ENCODE data around the gene KCTD1. TPM values are rescaled to one million over a fixed set of nuclear protein-coding genes. Genes with fewer than 3 reads are reported as not detected.

KCTD1 gene
- total and polyA plus RNA-seq, 9 donors: 10.7 to 31.1 (median 22.5) TPM

- intact Hi-C loops (cut with DNase I): no loop called here
- WGBS, 3 donors: 93 to 98% (median 95%) methylated on average over 4 of the region's 4 CpGs
- H3K4me1 ChIP-seq (ENCODE audit: insufficient read depth): no peaks in the 10 kb centered on the region
Measured at GRCh38 chr18:26418225-26418624, 130.1 kb downstream of the KCTD1 start.

DNA sequence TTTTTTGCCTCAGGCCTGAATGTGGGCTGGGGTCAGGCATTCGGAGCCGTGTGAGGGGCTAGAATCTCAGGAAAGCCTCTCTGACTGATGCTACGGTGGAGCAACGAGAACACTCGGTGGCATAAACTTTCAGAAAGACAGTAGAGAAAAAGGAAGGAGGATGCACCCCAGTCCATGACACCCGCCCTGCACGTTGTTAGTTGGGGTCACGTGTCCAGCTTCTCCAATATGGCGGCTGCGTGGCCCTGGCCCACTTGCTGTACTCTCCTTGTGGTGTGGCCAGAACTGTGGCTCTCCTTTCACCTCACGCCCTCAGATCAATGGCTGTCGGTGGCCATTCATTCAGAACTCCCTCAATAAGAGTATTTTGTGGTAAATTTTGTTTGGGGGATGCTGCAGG, 131.2 kb downstream of the KCTD1 start:
- intact Hi-C loops (cut with DNase I): no loop called here

More at GRCh38 chr18:26418225-26418624, 130.1 kb downstream of the KCTD1 start:
- no peaks in the 10 kb centered on the region for H3K9me3 ChIP-seq
- no peak overlapping the region for H3K4me3 ChIP-seq
- no peaks in the 10 kb centered on the region for H3K27me3 ChIP-seq
- no peak for TF ChIP-seq POLR2A (IDR thresholded peaks at IDR 0.05)
- no peak for TF ChIP-seq CTCF (IDR thresholded peaks at IDR 0.05)
- no peak for TF ChIP-seq EP300 (IDR thresholded peaks at IDR 0.05)
- no peaks in the 10 kb centered on the region for H3K36me3 ChIP-seq
- DNase-seq: no peak
- H3K27ac ChIP-seq: no peak overlapping the region

GRCh38 chr18:26416652-26417150, 131.7 kb downstream of the KCTD1 start:
- 92 to 97% (median 95%) methylated on average over 8 of the region's 8 CpGs for WGBS, 3 donors

More for the DNA sequence above, 131.2 kb downstream of the KCTD1 start:
- no peak overlapping the region for H3K4me3 ChIP-seq
- no peak overlapping the region for H3K27ac ChIP-seq
- H3K36me3 ChIP-seq: no peaks in the 10 kb centered on the region
- 94 to 96% (median 96%) methylated on average over 12 of the region's 12 CpGs for WGBS, 3 donors
- DNase-seq: no peak
- no peaks in the 10 kb centered on the region for H3K27me3 ChIP-seq
- H3K9me3 ChIP-seq: no peaks in the 10 kb centered on the region
- H3K4me1 ChIP-seq (ENCODE audit: insufficient read depth): no peaks in the 10 kb centered on the region
- TF ChIP-seq POLR2A (IDR thresholded peaks at IDR 0.05) (no peak), EP300 (IDR thresholded peaks at IDR 0.05) (no peak), CTCF (IDR thresholded peaks at IDR 0.05) (no peak)

GRCh38 chr18:26415631-26416030, 132.7 kb downstream of the KCTD1 start:
- H3K4me1 ChIP-seq (ENCODE audit: insufficient read depth): no peaks in the 10 kb centered on the region
- no peaks in the 10 kb centered on the region for H3K9me3 ChIP-seq
- intact Hi-C loops (cut with DNase I): no loop called here
- DNase-seq: no peak
- 73 to 78% (median 75%) methylated on average over 7 of the region's 7 CpGs for WGBS, 3 donors
- TF ChIP-seq POLR2A (IDR thresholded peaks at IDR 0.05) (no peak), CTCF (IDR thresholded peaks at IDR 0.05) (no peak), EP300 (IDR thresholded peaks at IDR 0.05) (no peak)
- no peaks in the 10 kb centered on the region for H3K36me3 ChIP-seq
- H3K27me3 ChIP-seq: no peaks in the 10 kb centered on the region
- H3K4me3 ChIP-seq: no peak overlapping the region
- no peak overlapping the region for H3K27ac ChIP-seq

More at GRCh38 chr18:26416652-26417150, 131.7 kb downstream of the KCTD1 start:
- no peak for DNase-seq
- no peaks in the 10 kb centered on the region for H3K36me3 ChIP-seq
- H3K27me3 ChIP-seq: no peaks in the 10 kb centered on the region
- no peaks in the 10 kb centered on the region for H3K4me1 ChIP-seq (ENCODE audit: insufficient read depth)
- no peak overlapping the region for H3K4me3 ChIP-seq
- H3K9me3 ChIP-seq: no peaks in the 10 kb centered on the region
- no peak overlapping the region for H3K27ac ChIP-seq
- TF ChIP-seq EP300 (IDR thresholded peaks at IDR 0.05) (no peak), POLR2A (IDR thresholded peaks at IDR 0.05) (no peak), CTCF (IDR thresholded peaks at IDR 0.05) (no peak)
- intact Hi-C loops (cut with DNase I): no loop called here

Measured in ovary (tissue), 9 donors.